SK-N-SH treated with all-trans-retinoic acid at 6 μM for 48 hours (cell line): ENCODE measurements around the gene CYP11A1.

ENCODE experiments used
- ARNTL ChIP-seq: fragments of 450-650 bp; formaldehyde crosslinking; IDR thresholded peaks from 2 replicates; pipeline ENCODE4 v1.5.0; 2020; ENCODE audit warnings: low read depth, mild to moderate bottlenecking, moderate library complexity, borderline replicate concordance
- BACH2 ChIP-seq: fragments of 250-450 bp; sonication (Bioruptor Pico); IDR thresholded peaks from 2 replicates; pipeline ENCODE4 v1.9.0; 2021; ENCODE audit warnings: mild to moderate bottlenecking, borderline replicate concordance
- ZFP30 ChIP-seq: fragments of 450-650 bp; formaldehyde crosslinking; IDR thresholded peaks from 2 replicates; pipeline ENCODE4 v1.5.0; 2022; ENCODE audit warnings: mild to moderate bottlenecking, moderate library complexity
- ZNF8 ChIP-seq: fragments of 450-650 bp; formaldehyde crosslinking; IDR thresholded peaks from 2 replicates; pipeline ENCODE4 v1.5.0; 2020; ENCODE audit warnings: mild to moderate bottlenecking, moderate library complexity
- TF ChIP-seq, protein P1 (sequence below): fragments of 250-450 bp; sonication (Bioruptor Pico); IDR thresholded peaks from 2 replicates; pipeline ENCODE4 v1.8.0; 2020; ENCODE audit warnings: mild to moderate bottlenecking, moderate library complexity, borderline replicate concordance

DNA sequence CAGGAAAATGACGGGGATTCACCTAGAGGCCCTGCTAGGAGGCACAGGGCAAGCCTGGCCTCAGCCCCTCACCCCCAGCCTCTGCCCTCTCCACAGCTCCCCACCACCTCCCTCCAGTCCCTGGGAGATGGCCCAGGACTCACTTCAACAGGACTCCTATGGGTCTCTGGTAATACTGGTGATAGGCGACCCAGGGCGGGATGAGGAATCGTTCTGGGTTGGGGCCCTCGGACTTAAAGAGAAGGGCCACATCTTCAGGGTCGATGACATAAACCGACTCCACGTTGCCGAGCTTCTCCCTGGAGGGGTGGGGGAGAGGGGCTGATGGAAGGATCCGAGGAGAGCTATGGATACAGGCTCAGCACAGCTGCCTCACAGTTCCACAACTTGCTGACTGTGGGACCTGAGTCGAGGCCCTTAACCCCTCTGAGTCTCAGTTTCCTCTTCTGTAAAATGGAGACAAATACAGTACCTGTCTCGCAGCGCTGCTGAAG lies 19.6 kb downstream of the CYP11A1 start:
- TF ChIP-seq, protein P1, sequence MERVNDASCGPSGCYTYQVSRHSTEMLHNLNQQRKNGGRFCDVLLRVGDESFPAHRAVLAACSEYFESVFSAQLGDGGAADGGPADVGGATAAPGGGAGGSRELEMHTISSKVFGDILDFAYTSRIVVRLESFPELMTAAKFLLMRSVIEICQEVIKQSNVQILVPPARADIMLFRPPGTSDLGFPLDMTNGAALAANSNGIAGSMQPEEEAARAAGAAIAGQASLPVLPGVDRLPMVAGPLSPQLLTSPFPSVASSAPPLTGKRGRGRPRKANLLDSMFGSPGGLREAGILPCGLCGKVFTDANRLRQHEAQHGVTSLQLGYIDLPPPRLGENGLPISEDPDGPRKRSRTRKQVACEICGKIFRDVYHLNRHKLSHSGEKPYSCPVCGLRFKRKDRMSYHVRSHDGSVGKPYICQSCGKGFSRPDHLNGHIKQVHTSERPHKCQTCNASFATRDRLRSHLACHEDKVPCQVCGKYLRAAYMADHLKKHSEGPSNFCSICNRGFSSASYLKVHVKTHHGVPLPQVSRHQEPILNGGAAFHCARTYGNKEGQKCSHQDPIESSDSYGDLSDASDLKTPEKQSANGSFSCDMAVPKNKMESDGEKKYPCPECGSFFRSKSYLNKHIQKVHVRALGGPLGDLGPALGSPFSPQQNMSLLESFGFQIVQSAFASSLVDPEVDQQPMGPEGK (CRISPR knock-in tag) = no peak
- TF ChIP-seq ZNF8 (CRISPR knock-in tag) (no peak), ZFP30 (CRISPR knock-in tag) (no peak), ARNTL (CRISPR knock-in tag) (no peak), BACH2 (CRISPR knock-in tag) (no peak)
